CD4-positive, alpha-beta T cell treated with Interleukin-15 for 4 hours (primary cell): ENCODE measurements around the gene E2F1.
"Not testable (repeated sequence)": the region's sequence is repeated elsewhere in the genome, so short reads cannot be mapped to it uniquely, and the experiment has no call there.

Source experiments
- DNase-seq: peaks from one replicate; pipeline ENCODE4 v3.0.0-alpha.2; 2020; ENCODE audit warnings: low spot score

Gene E2F1

DNA sequence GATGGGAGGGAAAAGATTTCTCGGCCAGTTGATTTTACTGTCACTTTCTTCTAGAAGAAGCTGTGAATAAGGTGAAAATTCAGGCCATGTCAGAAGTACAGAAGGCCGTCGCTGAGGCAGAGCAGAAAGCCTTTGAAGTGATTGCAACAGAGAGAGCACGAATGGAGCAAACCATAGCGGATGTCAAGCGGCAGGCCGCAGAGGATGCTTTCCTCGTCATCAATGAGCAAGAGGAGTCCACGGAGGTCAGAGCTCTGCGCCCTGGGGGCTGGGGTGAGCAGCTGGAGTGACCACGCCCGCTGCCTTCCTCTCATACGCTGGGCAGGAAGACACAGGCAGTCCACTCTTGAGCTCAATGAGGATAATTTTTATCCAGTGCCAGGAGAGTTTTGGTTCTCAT lies 45.9 kb downstream of the E2F1 start:
- no peak for DNase-seq

GRCh38 chr20:33636776-33637175 lies 49.4 kb downstream of the E2F1 start:
- DNase-seq: no peak

GRCh38 chr20:33635341-33635740 lies 50.8 kb downstream of the E2F1 start:
- DNase-seq: no peak

GRCh38 chr20:33631910-33632309 lies 54.3 kb downstream of the E2F1 start:
- DNase-seq: not testable (repeated sequence)

- DNase-seq: no peak
Measured at GRCh38 chr20:33630507-33630906, 55.7 kb downstream of the E2F1 start.

DNA sequence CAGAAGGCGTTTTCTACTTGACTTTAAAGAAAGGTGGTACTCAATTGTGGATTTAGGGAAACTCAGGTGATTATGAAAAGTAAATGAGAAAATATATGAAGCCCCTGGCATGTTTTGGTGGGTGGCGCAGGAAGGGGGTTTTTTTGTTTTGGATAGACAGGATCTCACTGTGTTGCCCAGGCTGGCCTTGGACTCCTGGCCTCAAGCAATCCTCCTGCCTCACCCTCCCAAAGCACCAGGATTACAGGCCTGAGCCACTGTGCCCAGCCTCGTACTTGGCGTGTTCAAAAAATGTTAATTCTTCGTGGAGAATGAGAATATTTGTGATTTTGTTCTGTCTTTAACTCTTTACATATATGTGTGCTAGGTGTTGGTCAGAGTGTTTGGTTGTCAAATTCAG lies 56.2 kb downstream of the E2F1 start:
- no peak for DNase-seq

DNA sequence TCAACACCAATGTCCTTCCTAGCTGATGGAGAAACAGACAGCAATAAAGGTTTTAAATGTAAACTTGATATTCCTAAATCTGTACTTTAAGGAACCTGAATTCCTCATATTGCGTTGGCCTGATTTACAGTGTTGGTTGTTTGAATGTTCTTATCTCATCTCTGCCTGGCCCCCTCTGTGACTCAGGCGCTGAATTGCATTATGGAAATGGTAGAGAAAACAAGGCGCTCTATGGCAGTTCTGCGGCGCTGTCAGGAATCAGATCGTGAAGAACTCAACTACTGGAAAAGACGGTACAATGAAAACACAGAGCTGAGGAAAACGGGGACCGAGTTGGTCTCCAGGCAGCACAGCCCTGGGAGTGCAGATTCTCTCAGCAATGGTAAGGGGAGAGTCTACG lies 56.7 kb downstream of the E2F1 start:
- DNase-seq: no peak

GRCh38 chr20:33627577-33628216 lies 58.5 kb downstream of the E2F1 start:
- DNase-seq: no peak

DNA sequence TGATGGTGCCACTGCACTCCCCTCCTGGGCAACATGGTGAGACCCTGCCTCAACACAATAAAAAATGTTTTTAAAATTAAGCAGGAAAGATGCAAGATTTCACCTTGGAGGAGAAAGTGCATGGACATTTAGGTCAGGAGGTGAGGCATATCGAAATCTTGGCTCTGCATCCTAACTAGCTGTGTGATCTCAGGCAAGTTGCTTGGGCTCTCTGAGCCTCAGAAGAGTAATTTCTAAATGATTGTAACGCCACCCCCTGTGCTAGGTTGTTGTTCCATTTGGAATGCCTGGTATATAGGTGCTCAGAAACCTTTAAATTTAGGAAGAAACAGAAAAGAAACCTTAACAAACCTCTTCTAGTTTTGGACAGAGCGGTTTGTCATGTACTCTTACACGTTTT lies 60.0 kb downstream of the E2F1 start:
- no peak for DNase-seq
